Lower leg skin (tissue), 3 donors: Measurements from ENCODE around the gene TENM4.

Source experiments
- POLR2A ChIP-seq, 2 donors: fragments of 450-650 bp; IDR thresholded peaks; one replicate each; pipeline ENCODE4 v1.6.1; 2016 to 2017; ENCODE audit warnings: antibody characterized with exemption in 2 of 2, mild to moderate bottlenecking in 1 of 2, moderate library complexity in 1 of 2
- TF ChIP-seq, protein P1 (sequence below), 3 donors: fragments of 450-650 bp; IDR thresholded peaks; one replicate each; pipeline ENCODE4 v1.5.1; 2016; ENCODE audit warnings: antibody characterized with exemption in 3 of 3, mild to moderate bottlenecking in 3 of 3, moderate library complexity in 2 of 3

DNA sequence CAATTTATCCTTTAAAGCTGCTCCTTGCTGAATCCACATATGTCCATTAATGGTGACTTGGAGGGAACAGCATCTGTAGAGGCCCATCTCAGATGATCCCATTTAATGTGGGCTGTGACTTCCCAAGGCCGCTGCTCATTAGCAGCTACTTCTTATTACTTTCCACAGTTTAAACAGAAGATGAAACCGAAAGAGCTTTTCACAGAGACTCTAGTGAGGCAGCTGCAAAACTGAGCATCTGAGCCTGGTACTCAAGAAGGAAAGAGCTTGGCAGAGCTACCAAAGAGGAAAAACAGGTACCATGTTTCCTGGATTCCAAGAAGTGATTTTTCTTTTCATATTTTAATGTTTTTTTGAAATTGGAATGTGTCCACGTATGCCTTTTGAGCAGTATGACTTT, 755.7 kb downstream of the TENM4 start:
- TF ChIP-seq, protein P1, sequence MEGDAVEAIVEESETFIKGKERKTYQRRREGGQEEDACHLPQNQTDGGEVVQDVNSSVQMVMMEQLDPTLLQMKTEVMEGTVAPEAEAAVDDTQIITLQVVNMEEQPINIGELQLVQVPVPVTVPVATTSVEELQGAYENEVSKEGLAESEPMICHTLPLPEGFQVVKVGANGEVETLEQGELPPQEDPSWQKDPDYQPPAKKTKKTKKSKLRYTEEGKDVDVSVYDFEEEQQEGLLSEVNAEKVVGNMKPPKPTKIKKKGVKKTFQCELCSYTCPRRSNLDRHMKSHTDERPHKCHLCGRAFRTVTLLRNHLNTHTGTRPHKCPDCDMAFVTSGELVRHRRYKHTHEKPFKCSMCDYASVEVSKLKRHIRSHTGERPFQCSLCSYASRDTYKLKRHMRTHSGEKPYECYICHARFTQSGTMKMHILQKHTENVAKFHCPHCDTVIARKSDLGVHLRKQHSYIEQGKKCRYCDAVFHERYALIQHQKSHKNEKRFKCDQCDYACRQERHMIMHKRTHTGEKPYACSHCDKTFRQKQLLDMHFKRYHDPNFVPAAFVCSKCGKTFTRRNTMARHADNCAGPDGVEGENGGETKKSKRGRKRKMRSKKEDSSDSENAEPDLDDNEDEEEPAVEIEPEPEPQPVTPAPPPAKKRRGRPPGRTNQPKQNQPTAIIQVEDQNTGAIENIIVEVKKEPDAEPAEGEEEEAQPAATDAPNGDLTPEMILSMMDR (IDR thresholded peaks at IDR 0.05), result no peak
- TF ChIP-seq POLR2A (IDR thresholded peaks at IDR 0.05), result no peak
